Esophagus squamous epithelium (tissue), 4 donors: ENCODE data around the gene CLIC4.

Experiments used
- POLR2A ChIP-seq, 4 donors: fragments of 450-650 bp; IDR thresholded peaks; one replicate each; pipeline ENCODE4 v1.6.1; 2017; ENCODE audit warnings: antibody characterized with exemption in 4 of 4, mild to moderate bottlenecking in 4 of 4, moderate library complexity in 3 of 4
- TF ChIP-seq, protein P1 (sequence below), 6 experiments: fragments of 450-650 bp in 4 of 6; fragments of 200-600 bp in 2 of 6; sonication (generic) in 2 of 6; IDR thresholded peaks; one replicate each; pipeline ENCODE4 v1.5.1; 2016 to 2019; ENCODE audit warnings: antibody characterized with exemption in 6 of 6, mild to moderate bottlenecking in 4 of 6, moderate library complexity in 4 of 6

DNA sequence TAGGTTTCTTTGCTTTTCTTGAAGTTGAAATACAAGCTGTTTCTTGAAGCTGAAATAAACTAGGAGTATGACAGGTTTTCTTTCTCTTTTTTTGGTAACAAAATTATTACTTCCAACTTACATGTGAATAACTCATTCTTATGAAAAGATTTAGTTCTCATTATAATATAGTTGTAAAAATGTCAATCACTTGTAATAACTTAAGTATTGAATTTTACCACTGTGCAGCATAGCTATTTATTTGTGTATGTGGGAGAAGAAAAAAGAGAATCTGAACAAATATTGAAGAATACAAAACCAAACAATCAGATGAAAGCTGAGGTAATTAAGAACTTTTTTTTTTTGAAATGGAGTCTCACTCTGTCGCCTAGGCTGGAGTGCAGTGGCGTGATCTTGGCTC lies 11.1 kb downstream of the CLIC4 start:
- TF ChIP-seq, protein P1, sequence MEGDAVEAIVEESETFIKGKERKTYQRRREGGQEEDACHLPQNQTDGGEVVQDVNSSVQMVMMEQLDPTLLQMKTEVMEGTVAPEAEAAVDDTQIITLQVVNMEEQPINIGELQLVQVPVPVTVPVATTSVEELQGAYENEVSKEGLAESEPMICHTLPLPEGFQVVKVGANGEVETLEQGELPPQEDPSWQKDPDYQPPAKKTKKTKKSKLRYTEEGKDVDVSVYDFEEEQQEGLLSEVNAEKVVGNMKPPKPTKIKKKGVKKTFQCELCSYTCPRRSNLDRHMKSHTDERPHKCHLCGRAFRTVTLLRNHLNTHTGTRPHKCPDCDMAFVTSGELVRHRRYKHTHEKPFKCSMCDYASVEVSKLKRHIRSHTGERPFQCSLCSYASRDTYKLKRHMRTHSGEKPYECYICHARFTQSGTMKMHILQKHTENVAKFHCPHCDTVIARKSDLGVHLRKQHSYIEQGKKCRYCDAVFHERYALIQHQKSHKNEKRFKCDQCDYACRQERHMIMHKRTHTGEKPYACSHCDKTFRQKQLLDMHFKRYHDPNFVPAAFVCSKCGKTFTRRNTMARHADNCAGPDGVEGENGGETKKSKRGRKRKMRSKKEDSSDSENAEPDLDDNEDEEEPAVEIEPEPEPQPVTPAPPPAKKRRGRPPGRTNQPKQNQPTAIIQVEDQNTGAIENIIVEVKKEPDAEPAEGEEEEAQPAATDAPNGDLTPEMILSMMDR (IDR thresholded peaks at IDR 0.05): no peak
- TF ChIP-seq POLR2A (IDR thresholded peaks at IDR 0.05): no peak
